CD14-positive monocyte (primary cell): ENCODE measurements around the gene AXIN1. TPM values are rescaled to one million over a fixed set of nuclear protein-coding genes. Genes with fewer than 3 reads are reported as not detected.
"Not testable (repeated sequence)": the region's sequence is repeated elsewhere in the genome, so short reads cannot be mapped to it uniquely, and the experiment has no call there.

Experiments used
- DNase-seq, 3 donors: peaks; one replicate each; pipeline ENCODE4 v3.0.0-alpha.2; 2011 to 2022
- H2AFZ ChIP-seq: 2 replicates; pipeline ENCODE4 v1.6.0; 2012; ENCODE audit warnings: mild to moderate bottlenecking, low read depth, low read length, inconsistent platforms; ENCODE audit not compliant: insufficient read depth, poor library complexity, severe bottlenecking
- H3K27ac ChIP-seq, 2 donors: 1 replicate in 1 of 2; 2 replicates in 1 of 2; pipeline ENCODE4 v1.5.1; 2012 to 2013; ENCODE audit warnings: low read length in 2 of 2, control low read depth in 1 of 2, inconsistent platforms in 1 of 2, low read depth in 1 of 2, mild to moderate bottlenecking in 1 of 2
- H3K27me3 ChIP-seq, 2 donors: one replicate each; pipeline versions ENCODE4 v1.6.0 to v1.6.1; 2011 to 2013; ENCODE audit warnings: low read length in 2 of 2; ENCODE audit not compliant: control insufficient read depth in 2 of 2, insufficient read depth in 2 of 2
- H3K36me3 ChIP-seq, 2 donors: replicated peaks in 1 of 2; 1 replicate in 1 of 2; 2 replicates in 1 of 2; pipeline versions ENCODE4 v1.5.1 to v1.6.1; 2012 to 2013; ENCODE audit warnings: low read length in 2 of 2, control low read depth in 1 of 2, inconsistent platforms in 1 of 2, mild to moderate bottlenecking in 1 of 2; ENCODE audit not compliant: insufficient read depth in 2 of 2, control insufficient read depth in 1 of 2
- H3K4me1 ChIP-seq, 2 donors: 1 replicate in 1 of 2; 2 replicates in 1 of 2; pipeline versions ENCODE4 v1.5.1 to v1.6.1; 2012 to 2013; ENCODE audit warnings: low read length in 2 of 2, control low read depth in 1 of 2, inconsistent platforms in 1 of 2, mild to moderate bottlenecking in 1 of 2, moderate library complexity in 1 of 2; ENCODE audit not compliant: insufficient read depth in 2 of 2, control insufficient read depth in 1 of 2
- H3K4me2 ChIP-seq: replicated peaks from 2 replicates; pipeline ENCODE3; 2012; ENCODE audit warnings: low read length, moderate library complexity, mild to moderate bottlenecking; ENCODE audit not compliant: poor library complexity, severe bottlenecking; ENCODE audit errors: extremely low read depth
- H3K4me3 ChIP-seq, 3 experiments: fragments of 200-600 bp in 1 of 3; sonication (generic) in 1 of 3; replicated peaks in 1 of 3; 1 replicate in 2 of 3; 2 replicates in 1 of 3; pipeline ENCODE4 v1.5.1; 2011 to 2013; ENCODE audit warnings: low read length in 3 of 3, mild to moderate bottlenecking in 3 of 3, control low read depth in 2 of 3, low read depth in 2 of 3, inconsistent platforms in 1 of 3, moderate library complexity in 1 of 3
- H3K79me2 ChIP-seq: 2 replicates; pipeline ENCODE4 v1.6.0; 2012; ENCODE audit warnings: mild to moderate bottlenecking, control low read depth, inconsistent platforms, low read length, moderate library complexity; ENCODE audit not compliant: insufficient read depth
- H3K9ac ChIP-seq: 2 replicates; pipeline ENCODE4 v1.6.0; 2017; ENCODE audit warnings: low read length, mild to moderate bottlenecking; ENCODE audit not compliant: insufficient read depth, poor library complexity, severe bottlenecking
- H3K9me3 ChIP-seq, 2 donors: replicated peaks in 1 of 2; 1 replicate in 1 of 2; 2 replicates in 1 of 2; pipeline versions ENCODE4 v1.5.1 to v1.6.1; 2012 to 2013; ENCODE audit warnings: low read length in 2 of 2, control low read depth in 1 of 2; ENCODE audit not compliant: control insufficient read depth in 1 of 2, insufficient read depth in 1 of 2
- H4K20me1 ChIP-seq: 2 replicates; pipeline ENCODE4 v1.6.0; 2012; ENCODE audit warnings: mild to moderate bottlenecking, low read length, control low read depth, moderate library complexity; ENCODE audit not compliant: insufficient read depth
- H3K27ac Mint-ChIP-seq, 7 donors: one replicate each; pipeline ENCODE4 v1.8.0; 2020; ENCODE audit warnings: mild to moderate bottlenecking in 7 of 7, mixed read lengths in 7 of 7, moderate library complexity in 6 of 7, inconsistent platforms in 2 of 7
- H3K27me3 Mint-ChIP-seq, 3 donors: one replicate each; pipeline ENCODE4 v1.8.0; 2021 to 2022; ENCODE audit warnings: low read depth in 3 of 3, mild to moderate bottlenecking in 3 of 3, mixed read lengths in 3 of 3, moderate library complexity in 3 of 3, inconsistent platforms in 1 of 3
- H3K36me3 Mint-ChIP-seq, 2 donors: one replicate each; pipeline ENCODE4 v1.8.0; 2020; ENCODE audit warnings: mixed read lengths in 2 of 2, inconsistent platforms in 1 of 2, mild to moderate bottlenecking in 1 of 2
- H3K4me1 Mint-ChIP-seq: one replicate; pipeline ENCODE4 v1.8.0; 2020; ENCODE audit warnings: mild to moderate bottlenecking, mixed read lengths
- H3K4me3 Mint-ChIP-seq, 2 donors: one replicate each; pipeline ENCODE4 v1.8.0; 2020; ENCODE audit warnings: mild to moderate bottlenecking in 2 of 2, mixed read lengths in 2 of 2, moderate library complexity in 1 of 2
- H3K9me3 Mint-ChIP-seq, 7 donors: one replicate each; pipeline ENCODE4 v1.8.0; 2020 to 2022; ENCODE audit warnings: mixed read lengths in 7 of 7, mild to moderate bottlenecking in 6 of 7, moderate library complexity in 6 of 7, inconsistent platforms in 2 of 7
- WGBS: methylation state at CpG from one replicate; pipeline ENCODE4 v1.1.5; 2013; ENCODE audit warnings: missing lambda C conversion rate; ENCODE audit not compliant: insufficient coverage; 5-methylcytosine and 5-hydroxymethylcytosine counted together
- intact Hi-C, 2 donors: fragments of 100-400 bp; cut with micrococcal nuclease; formaldehyde crosslinking; loops; one replicate each; pipeline versions ENCODE4 v1.15.0 to v1.15.1; 2023
- polyA plus RNA-seq, 3 donors: library from polyadenylated mRNA; depleted of rRNA in 1 of 3; unstranded in 2 of 3; stranded (reverse) in 1 of 3; fragments of 300-500 nt in 2 of 3; fragments of >200 nt in 1 of 3; fragmentation: Illumina TruSeq in 2 of 3; gene quantifications; 1 replicate in 2 of 3; 2 replicates in 1 of 3; pipeline ENCODE4 v1.2.3, GENCODE V29; 2012 to 2021
- TF ChIP-seq, protein P1 (sequence below): fragments of 200-600 bp; IDR thresholded peaks from one replicate; pipeline ENCODE4 v1.8.0; 2022; ENCODE audit warnings: antibody characterized with exemption, mild to moderate bottlenecking

AXIN1 gene
- polyA plus RNA-seq, 3 donors = 0.30 to 20.9 (median 0.74) TPM

DNA sequence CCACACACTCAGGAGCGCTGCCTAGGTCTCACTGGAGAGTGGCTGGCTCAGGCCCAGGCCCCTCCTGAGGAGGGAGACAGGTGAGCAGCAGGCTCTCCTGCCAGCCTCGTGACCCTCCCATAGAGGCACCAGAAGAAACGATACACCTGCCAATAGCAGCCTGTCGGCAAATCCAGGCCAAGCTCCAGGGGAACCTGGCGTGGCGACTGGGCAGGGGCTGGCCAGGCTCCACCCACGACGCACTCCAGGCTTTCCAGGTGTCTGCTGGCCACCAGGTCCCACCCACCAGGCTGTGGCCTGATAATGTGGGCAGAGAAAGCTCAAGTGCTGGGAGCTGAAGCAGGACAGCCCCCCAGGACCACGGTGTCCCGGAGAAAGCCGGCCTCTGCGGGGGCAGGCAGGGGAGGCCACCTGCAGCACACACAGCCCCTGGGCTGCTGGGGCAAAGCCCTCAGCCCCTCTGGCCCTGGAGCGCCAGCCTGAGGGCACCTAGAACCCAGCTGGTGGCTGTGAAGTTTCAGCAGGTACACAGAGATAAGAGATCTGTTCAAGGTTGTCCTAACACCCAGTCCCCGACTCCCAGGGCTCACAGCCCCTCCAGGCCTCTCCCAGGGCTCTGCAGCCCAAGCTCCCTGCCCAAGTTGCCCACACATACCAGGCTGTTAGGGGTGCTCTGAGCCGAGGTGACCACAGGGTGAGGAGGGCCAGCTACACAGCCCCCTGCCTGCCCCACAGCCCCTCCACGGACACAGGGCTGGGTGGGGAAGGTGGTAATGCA is 26.8 kb upstream of the AXIN1 start:
- peaks cover 32% of the 10 kb centered on the region for H3K4me1 Mint-ChIP-seq
- H3K4me2 ChIP-seq = no peak overlapping the region
- intact Hi-C loops = no loop called here
- peak overlapping the region in 1 of 3 experiments; percentile 4 for H3K4me3 ChIP-seq
- no peaks in the 10 kb centered on the region for H3K9me3 Mint-ChIP-seq
- WGBS = 90% methylated on average over 14 of the region's 16 CpGs
- H2AFZ ChIP-seq = no peak overlapping the region
- TF ChIP-seq, protein P1, sequence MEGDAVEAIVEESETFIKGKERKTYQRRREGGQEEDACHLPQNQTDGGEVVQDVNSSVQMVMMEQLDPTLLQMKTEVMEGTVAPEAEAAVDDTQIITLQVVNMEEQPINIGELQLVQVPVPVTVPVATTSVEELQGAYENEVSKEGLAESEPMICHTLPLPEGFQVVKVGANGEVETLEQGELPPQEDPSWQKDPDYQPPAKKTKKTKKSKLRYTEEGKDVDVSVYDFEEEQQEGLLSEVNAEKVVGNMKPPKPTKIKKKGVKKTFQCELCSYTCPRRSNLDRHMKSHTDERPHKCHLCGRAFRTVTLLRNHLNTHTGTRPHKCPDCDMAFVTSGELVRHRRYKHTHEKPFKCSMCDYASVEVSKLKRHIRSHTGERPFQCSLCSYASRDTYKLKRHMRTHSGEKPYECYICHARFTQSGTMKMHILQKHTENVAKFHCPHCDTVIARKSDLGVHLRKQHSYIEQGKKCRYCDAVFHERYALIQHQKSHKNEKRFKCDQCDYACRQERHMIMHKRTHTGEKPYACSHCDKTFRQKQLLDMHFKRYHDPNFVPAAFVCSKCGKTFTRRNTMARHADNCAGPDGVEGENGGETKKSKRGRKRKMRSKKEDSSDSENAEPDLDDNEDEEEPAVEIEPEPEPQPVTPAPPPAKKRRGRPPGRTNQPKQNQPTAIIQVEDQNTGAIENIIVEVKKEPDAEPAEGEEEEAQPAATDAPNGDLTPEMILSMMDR = no peak
- no peak overlapping the region for H3K27ac ChIP-seq
- H3K4me1 ChIP-seq = peaks cover 33 to 39% of the 10 kb centered on the region in 2 donors
- H3K4me3 Mint-ChIP-seq = no peak overlapping the region
- H3K27ac Mint-ChIP-seq = no peak overlapping the region
- H3K27me3 ChIP-seq = no peaks in the 10 kb centered on the region
- peaks cover 32% of the 10 kb centered on the region for H4K20me1 ChIP-seq
- H3K36me3 Mint-ChIP-seq = peaks cover 14 to 31% of the 10 kb centered on the region in 2 donors
- peaks cover 35% of the 10 kb centered on the region for H3K79me2 ChIP-seq
- no peak overlapping the region for H3K9ac ChIP-seq
- H3K9me3 ChIP-seq = no peaks in the 10 kb centered on the region
- DNase-seq = no peak
- H3K27me3 Mint-ChIP-seq = peaks cover 0 to 14% (median 9%) of the 10 kb centered on the region in 3 donors
- peaks cover 31 to 35% of the 10 kb centered on the region in 2 donors for H3K36me3 ChIP-seq

DNA sequence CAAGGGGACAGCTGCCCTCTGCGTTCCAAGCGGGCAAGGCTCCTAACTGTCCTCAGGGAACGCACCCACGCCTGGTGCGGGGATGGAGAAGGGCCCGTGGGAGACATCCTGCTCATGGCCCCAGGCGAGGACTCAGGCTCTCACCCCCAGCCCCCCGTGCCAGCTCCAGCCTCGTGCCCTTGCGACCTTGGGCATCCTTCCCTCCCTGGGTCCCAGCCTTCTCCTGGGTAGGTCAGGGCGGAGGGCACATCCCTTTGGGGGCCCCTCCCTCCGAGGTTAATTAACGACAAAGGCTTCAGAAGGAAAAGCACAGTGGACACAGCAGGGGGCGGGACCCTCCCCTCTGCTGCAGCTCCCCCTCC is 26.3 kb upstream of the AXIN1 start:
- Histone ChIP-seq H3K27ac (no peak overlapping the region), H3K4me2 (no peak overlapping the region), H3K4me1 (peaks cover 27 to 33% of the 10 kb centered on the region in 2 donors), H3K4me3 (no peak overlapping the region), H3K79me2 (peaks cover 35% of the 10 kb centered on the region), H2AFZ (no peak overlapping the region), H3K27me3 (no peaks in the 10 kb centered on the region), H3K9me3 (no peaks in the 10 kb centered on the region), H3K36me3 (peaks cover 37 to 40% of the 10 kb centered on the region in 2 donors), H3K9ac (no peak overlapping the region), H4K20me1 (peaks cover 32% of the 10 kb centered on the region)
- Mint-ChIP-seq H3K27me3 (peaks cover 0 to 14% (median 9%) of the 10 kb centered on the region in 3 donors), H3K4me1 (peaks cover 26% of the 10 kb centered on the region), H3K27ac (no peak overlapping the region), H3K36me3 (peaks cover 17 to 36% of the 10 kb centered on the region in 2 donors), H3K4me3 (no peak overlapping the region), H3K9me3 (no peaks in the 10 kb centered on the region)
- no peak for DNase-seq
- WGBS = 99% methylated on average over 11 of the region's 14 CpGs
- TF ChIP-seq, protein P1 = no peak
- intact Hi-C loops = no loop called here

DNA sequence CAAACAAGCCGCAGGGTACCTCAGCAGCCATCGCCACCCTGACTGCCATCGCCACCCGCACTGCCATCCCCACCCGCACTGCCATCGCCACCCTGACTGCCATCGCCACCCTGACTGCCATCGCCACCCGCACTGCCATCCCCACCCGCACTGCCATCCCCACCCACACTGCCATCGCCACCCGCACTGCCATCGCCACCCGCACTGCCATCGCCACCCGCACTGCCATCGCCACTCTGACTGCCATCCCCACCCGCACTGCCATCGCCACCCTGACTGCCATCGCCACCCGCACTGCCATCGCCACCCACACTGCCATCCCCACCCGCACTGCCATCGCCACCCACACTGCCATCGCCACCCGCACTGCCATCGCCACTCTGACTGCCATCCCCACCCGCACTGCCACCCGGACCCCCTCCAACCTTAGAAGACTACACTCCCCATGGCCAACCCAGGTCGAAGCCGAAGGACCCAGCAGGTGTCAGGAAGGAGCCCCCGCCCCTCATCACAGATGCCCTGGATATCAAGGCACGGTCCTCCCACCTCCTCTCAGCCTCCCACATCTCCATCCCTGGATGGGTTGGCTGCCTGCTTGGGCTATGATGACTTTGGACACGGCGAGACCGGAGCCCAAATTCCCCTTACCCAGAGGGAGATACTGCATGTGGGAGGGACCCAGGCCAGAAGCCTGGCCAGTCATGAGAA is 25.7 kb upstream of the AXIN1 start:
- Mint-ChIP-seq H3K4me1 (peaks cover 21% of the 10 kb centered on the region), H3K36me3 (peaks cover 21 to 42% of the 10 kb centered on the region in 2 donors)
- H2AFZ ChIP-seq, H3K9me3 ChIP-seq, H3K4me2 ChIP-seq, H3K27me3 Mint-ChIP-seq, H3K27ac ChIP-seq, H3K4me3 ChIP-seq, H3K9ac ChIP-seq, H3K27me3 ChIP-seq, H3K27ac Mint-ChIP-seq, DNase-seq, intact Hi-C loops, H3K9me3 Mint-ChIP-seq, H3K4me3 Mint-ChIP-seq: not testable (repeated sequence)
- Histone ChIP-seq H3K79me2 (peaks cover 35% of the 10 kb centered on the region), H3K4me1 (peaks cover 22 to 28% of the 10 kb centered on the region in 2 donors), H3K36me3 (peaks cover 42 to 46% of the 10 kb centered on the region in 2 donors), H4K20me1 (peaks cover 32% of the 10 kb centered on the region)
- 92% methylated on average over 23 of the region's 36 CpGs for whole genome bisulfite sequencing
